Ovary (tissue), 3 donors: Measurements from ENCODE around the gene GRIK4.

Experiments
- CTCF ChIP-seq, 3 donors: fragments of 450-650 bp in 2 of 3; fragments of 200-600 bp in 1 of 3; IDR thresholded peaks; one replicate each; pipeline versions ENCODE4 v1.5.1 to v1.8.0; 2016 to 2022; ENCODE audit warnings: antibody characterized with exemption in 3 of 3, mild to moderate bottlenecking in 1 of 3
- POLR2A ChIP-seq: fragments of 450-650 bp; IDR thresholded peaks from one replicate; pipeline ENCODE4 v1.6.1; 2017; ENCODE audit warnings: antibody characterized with exemption, mild to moderate bottlenecking, moderate library complexity
- donor health status: DM: no; HTN: no; CAD: no.

GRCh38 chr11:120568572-120569307 lies 57.2 kb downstream of the GRIK4 start:
- TF ChIP-seq CTCF (IDR thresholded peaks at IDR 0.05) (no peak), POLR2A (no peak)
